ENCODE results near the gene SLC4A2.
"Not testable (repeated sequence)": the region's sequence is repeated elsewhere in the genome, so short reads cannot be mapped to it uniquely, and the experiment has no call there.

SLC4A2 gene

DNA sequence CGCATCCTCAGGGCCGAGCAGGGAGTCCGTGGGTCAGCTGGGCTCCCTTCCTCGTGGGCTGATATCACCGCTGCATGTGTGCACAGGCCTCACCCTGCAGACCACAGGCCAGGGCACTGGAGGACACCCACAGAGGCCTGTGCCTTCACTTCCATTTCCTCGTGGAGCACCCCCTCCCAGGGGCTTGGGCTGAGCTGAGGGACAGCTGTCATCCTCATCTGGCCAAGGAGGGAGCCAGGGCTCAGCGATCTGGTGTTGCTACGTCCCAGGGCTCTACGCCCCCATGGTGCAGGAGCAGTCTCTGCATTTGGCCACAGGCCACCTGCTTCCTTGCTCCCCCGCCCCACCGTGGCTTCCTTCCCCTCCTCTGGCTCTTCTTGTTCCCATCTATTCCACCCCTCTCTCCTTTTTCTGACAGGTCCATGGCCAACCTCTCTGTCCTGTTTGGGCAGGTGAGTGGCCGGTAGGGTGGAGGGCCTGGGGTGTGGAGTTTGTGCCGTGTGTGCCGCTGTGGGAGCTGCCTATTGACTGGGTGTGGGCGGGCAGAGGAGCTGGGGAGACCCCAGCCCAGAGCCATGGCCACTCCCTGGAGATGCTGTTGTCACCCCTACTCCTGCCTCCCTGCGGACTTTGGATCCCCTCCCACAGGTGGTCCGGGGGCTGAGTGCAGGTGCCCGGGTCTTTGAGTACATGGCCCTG, 19.4 kb upstream of the SLC4A2 start:
- TF ChIP-seq, protein P1, sequence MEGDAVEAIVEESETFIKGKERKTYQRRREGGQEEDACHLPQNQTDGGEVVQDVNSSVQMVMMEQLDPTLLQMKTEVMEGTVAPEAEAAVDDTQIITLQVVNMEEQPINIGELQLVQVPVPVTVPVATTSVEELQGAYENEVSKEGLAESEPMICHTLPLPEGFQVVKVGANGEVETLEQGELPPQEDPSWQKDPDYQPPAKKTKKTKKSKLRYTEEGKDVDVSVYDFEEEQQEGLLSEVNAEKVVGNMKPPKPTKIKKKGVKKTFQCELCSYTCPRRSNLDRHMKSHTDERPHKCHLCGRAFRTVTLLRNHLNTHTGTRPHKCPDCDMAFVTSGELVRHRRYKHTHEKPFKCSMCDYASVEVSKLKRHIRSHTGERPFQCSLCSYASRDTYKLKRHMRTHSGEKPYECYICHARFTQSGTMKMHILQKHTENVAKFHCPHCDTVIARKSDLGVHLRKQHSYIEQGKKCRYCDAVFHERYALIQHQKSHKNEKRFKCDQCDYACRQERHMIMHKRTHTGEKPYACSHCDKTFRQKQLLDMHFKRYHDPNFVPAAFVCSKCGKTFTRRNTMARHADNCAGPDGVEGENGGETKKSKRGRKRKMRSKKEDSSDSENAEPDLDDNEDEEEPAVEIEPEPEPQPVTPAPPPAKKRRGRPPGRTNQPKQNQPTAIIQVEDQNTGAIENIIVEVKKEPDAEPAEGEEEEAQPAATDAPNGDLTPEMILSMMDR (conservative IDR thresholded peaks at IDR 0.05; ENCODE audit: low read depth, low read length): no peak
- no peak overlapping the region for H3K4me3 ChIP-seq (ENCODE audit: low read length)
- no peak for DNase-seq (ENCODE audit: low read depth)

DNA sequence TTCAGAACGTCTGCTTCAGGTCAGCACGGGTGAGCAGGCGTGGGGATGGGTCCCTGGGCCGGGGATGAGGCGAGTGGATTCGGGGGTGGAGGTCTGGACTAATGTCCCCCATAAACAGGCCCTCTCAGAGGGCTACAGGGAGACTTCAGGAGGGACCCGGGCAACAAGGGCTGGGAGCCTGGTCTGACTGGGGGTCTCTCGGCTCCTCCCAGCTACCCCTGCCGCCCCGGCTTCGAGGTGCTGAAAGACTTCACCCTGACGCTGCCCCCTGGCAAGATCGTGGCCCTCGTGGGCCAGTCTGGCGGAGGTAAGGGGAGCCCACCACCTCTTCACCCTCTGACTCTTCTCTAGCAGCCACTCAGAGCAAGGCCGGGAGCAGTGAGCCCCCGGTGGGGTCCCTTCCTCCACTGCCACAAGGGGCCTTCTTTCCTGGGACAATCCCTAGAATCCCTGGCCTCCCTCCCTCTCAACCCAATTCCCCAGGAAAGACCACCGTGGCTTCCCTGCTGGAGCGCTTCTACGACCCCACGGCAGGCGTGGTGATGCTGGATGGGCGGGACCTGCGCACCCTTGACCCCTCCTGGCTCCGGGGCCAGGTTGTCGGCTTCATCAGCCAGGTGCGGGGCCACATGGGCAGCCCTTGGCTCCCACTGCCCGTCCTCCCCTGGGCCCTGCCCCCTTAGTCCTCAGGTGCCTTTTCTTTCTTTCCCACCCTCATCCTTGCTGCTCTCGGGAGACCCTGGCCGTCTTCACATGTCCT, 18.6 kb upstream of the SLC4A2 start:
- TF ChIP-seq, protein P1 (conservative IDR thresholded peaks at IDR 0.05; ENCODE audit: low read depth, low read length): no peak
- no peak for DNase-seq (ENCODE audit: low read depth)
- no peak overlapping the region for H3K4me3 ChIP-seq (ENCODE audit: low read length)

DNA sequence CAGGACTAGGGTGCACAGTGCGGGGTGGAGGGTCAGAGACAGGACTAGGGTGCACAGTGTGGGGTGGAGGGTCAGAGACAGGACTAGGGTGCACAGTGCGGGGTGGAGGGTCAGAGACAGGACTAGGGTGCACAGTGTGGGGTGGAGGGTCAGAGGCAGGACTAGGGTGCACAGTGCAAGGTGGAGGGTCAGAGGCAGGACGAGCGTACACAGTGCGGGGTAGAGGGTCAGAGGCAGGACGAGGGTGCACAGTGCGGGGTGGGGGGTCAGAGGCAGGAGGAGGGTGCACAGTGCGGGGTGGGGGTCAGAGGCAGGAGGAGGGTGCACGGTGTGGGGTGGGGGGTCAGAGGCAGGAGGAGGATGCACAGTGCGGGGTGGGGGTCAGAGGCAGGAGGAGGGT, 15.9 kb upstream of the SLC4A2 start:
- DNase-seq (ENCODE audit: low read depth): not testable (repeated sequence)

DNA sequence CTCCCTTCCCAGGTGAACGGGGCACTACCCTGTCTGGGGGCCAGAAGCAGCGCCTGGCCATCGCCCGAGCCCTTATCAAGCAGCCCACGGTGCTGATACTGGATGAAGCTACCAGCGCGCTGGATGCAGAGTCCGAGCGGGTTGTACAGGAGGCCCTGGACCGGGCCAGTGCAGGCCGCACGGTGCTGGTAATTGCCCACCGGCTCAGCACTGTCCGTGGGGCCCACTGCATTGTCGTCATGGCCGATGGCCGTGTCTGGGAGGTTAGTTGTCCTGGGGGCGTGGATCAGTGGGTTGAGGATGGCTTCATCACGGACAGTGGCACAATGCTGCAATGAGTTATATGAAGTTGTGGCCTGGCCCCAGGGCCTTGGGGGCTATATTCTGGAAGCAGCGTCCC, 15.4 kb upstream of the SLC4A2 start:
- DNase-seq (ENCODE audit: low read depth): no peak
- no peak overlapping the region for H3K4me3 ChIP-seq (ENCODE audit: low read length)
- TF ChIP-seq, protein P1 (conservative IDR thresholded peaks at IDR 0.05; ENCODE audit: low read depth, low read length): no peak

More for the DNA sequence above, 15.9 kb upstream of the SLC4A2 start:
- not testable (repeated sequence) for H3K4me3 ChIP-seq (ENCODE audit: low read length)

DNA sequence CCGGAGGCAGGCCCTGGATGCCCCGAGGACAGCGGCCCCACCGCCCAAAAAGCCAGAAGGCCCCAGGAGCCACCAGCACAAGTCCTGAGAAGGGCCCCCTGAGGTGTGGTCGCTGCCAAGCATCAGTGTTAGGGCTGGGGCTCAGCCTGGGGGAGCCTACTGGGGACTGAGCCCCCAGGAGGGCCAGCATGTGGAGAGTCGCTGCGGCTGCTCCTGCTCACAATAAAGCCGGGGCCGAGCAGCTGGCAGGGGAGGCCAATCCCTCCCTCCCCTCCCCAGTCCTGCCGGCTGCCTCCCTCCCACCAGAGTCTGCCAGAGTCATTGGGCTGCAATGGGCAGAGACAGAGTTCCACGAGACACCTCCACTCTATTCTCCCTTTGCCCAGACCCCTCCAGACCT, 14.1 kb upstream of the SLC4A2 start:
- DNase-seq (ENCODE audit: low read depth): no peak
- no peak overlapping the region for H3K4me3 ChIP-seq (ENCODE audit: low read length)
- TF ChIP-seq, protein P1 (conservative IDR thresholded peaks at IDR 0.05; ENCODE audit: low read depth, low read length): no peak

DNA sequence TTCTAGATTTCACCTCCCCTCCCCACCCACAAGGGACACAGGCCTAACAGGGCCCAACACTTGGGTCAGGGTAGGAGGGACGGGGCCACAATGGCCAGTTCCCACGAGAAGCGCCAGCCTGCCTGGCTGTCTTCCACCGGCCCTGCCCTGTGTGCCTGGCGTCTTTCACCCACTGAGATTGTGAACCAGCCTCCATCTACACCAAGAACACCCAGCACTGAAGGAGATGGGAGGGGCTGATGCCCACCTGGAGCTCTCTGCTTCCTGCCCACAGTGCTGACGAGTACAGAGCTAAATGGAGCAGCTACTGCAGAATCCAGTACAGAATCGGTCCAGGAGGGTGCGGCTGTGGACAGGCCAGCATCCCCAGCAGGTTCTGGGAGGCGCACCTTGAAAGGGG, 13.4 kb upstream of the SLC4A2 start:
- TF ChIP-seq, protein P1 (conservative IDR thresholded peaks at IDR 0.05; ENCODE audit: low read depth, low read length): no peak
- H3K4me3 ChIP-seq (ENCODE audit: low read length): no peak overlapping the region
- DNase-seq (ENCODE audit: low read depth): no peak

DNA sequence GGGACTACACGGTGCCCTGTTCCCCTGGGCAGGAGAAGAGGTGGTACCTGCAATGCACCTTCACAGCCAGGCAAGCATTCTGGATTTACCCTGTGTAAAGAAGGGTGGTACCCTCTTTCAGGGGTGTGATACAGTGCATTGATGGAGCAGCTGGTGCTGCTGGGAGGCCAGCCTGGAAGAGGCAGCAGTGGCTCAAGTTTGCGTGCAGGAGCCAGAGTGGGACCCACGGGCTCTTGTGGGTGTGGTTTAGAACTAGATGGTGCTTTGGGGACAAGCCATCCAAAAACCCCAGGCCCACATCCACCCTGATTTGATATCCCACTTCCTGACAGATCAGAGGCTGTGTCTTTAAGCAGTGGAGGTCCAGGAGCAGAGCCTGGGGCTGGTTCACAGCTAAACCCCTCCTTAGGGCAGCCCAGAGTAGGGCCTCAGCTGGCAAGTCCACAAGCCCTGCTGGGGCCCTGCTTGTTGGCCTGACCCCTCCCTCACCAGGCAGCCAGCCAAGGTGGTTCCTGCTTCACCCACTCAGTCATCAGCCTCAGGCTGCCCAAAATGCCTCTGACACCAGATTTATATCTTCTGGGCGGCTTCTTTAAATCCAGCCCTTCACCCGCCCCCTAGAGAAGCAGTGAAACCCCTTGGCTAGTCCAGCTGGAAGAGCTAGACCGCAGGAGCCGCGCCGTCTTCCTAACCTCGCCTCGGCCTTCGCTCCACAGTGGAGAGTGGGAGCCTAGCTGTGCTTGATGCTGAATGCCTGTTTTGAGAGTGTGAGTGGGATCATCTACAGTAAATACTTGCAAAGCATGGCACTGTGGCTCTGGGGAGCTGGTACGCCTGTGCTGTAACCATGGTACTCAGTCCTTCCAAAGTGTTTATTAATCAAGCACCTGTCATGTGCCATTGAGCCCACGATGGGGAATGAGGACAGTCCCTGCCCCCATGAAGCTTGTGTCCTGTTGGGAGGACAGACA, 12.5 kb upstream of the SLC4A2 start:
- DNase-seq (ENCODE audit: low read depth): no peak
- H3K4me3 ChIP-seq (ENCODE audit: low read length): no peak overlapping the region

More for the DNA sequence above, 12.5 kb upstream of the SLC4A2 start:
- TF ChIP-seq, protein P1 (conservative IDR thresholded peaks at IDR 0.05; ENCODE audit: low read depth, low read length): no peak

All from retinal pigment epithelial cell (primary cell).